HepG2 (cell line): Measurements from ENCODE around the gene COPS4.

ENCODE experiments used
- FIP1L1 ChIP-seq: fragments of 200-400 bp; formaldehyde crosslinking; IDR thresholded peaks from 2 replicates; pipeline ENCODE4 v1.6.1; 2018; ENCODE audit warnings: low read depth, mild to moderate bottlenecking, low read length, moderate library complexity, borderline replicate concordance; ENCODE audit not compliant: insufficient read depth
- MBD4 ChIP-seq: IDR thresholded peaks from 2 replicates; pipeline ENCODE4 v1.6.1; 2012; ENCODE audit warnings: low read length, inconsistent platforms, borderline replicate concordance
- NR2F1 ChIP-seq, 2 experiments: fragments of 450-650 bp in 1 of 2; formaldehyde crosslinking in 1 of 2; IDR thresholded peaks; 2 replicates each; pipeline versions ENCODE4 v1.5.0 to v1.6.1; 2016 to 2020; ENCODE audit warnings: mild to moderate bottlenecking in 1 of 2, missing compliant biosample characterization in 1 of 2, missing genetic modification reagents in 1 of 2, moderate library complexity in 1 of 2
- POLR2A ChIP-seq, 2 experiments: IDR thresholded peaks; 2 replicates each; pipeline ENCODE4 v1.6.1; 2011; ENCODE audit warnings: low read depth in 2 of 2, low read length in 2 of 2, mild to moderate bottlenecking in 1 of 2, moderate library complexity in 1 of 2; ENCODE audit not compliant: insufficient read depth in 1 of 2
- POLR2AphosphoS5 ChIP-seq: IDR thresholded peaks from 2 replicates; pipeline ENCODE4 v1.6.1; 2012; ENCODE audit warnings: low read depth, low read length
- PREB ChIP-seq: sonication (generic); formaldehyde crosslinking; IDR thresholded peaks from 2 replicates; pipeline ENCODE4 v1.4.0; 2020; ENCODE audit warnings: missing genetic modification reagents
- SETDB1 ChIP-seq: sonication (generic); formaldehyde crosslinking; IDR thresholded peaks from 2 replicates; pipeline ENCODE4 v1.5.1; 2020; ENCODE audit warnings: missing genetic modification reagents, mild to moderate bottlenecking, borderline replicate concordance
- TBP ChIP-seq: sonication (generic); formaldehyde crosslinking; IDR thresholded peaks from 2 replicates; pipeline ENCODE4 v1.5.0; 2020; ENCODE audit warnings: missing genetic modification reagents

- no peak for TF ChIP-seq TBP (CRISPR knock-in tag)
- no peak for TF ChIP-seq NR2F1 (CRISPR knock-in tag; IDR thresholded peaks at IDR 0.05)
- TF ChIP-seq FIP1L1: no peak
- TF ChIP-seq POLR2A (IDR thresholded peaks at IDR 0.05; ENCODE audit: insufficient read depth in 1 of 2, low read depth in 2 of 2, low read length in 2 of 2): no peak
- no peak for TF ChIP-seq MBD4
- no peak for TF ChIP-seq POLR2AphosphoS5
- TF ChIP-seq SETDB1 (CRISPR knock-in tag): no peak
- TF ChIP-seq PREB (CRISPR knock-in tag): no peak
Measured at GRCh38 chr4:83054928-83055327, 19.9 kb downstream of the COPS4 start.
